Urinary bladder (tissue), 2 donors: Measurements from ENCODE around the gene ZNF12. TPM values are rescaled to one million over a fixed set of nuclear protein-coding genes. Genes with fewer than 3 reads are reported as not detected.

Experiments used
- polyA plus RNA-seq: library from polyadenylated mRNA; stranded (reverse); fragments of 200-250 nt; gene quantifications from one replicate; pipeline ENCODE4 v1.2.3, GENCODE V29; 2013
- total RNA-seq: library from RNA; depleted of rRNA; stranded (reverse); fragments of >200 nt; gene quantifications from one replicate; pipeline ENCODE4 v1.2.3, GENCODE V29; 2014
- donor health status: healthy.

Gene ZNF12
- total and polyA plus RNA-seq, 2 donors, result 12.8 to 48.9 TPM

Other genes starting within 250 kb of the ZNF12 start
- gene KDELR2, start 222.8 kb downstream of the ZNF12 start, total RNA-seq, result 341 TPM
- gene KDELR2, start 222.8 kb downstream of the ZNF12 start, polyA plus RNA-seq, result 85.9 TPM
- gene GRID2IP, start 155.5 kb downstream of the ZNF12 start, total RNA-seq, result 0.32 TPM
- gene GRID2IP, start 155.5 kb downstream of the ZNF12 start, polyA plus RNA-seq, result 0.13 TPM
- gene ZDHHC4, start 129.5 kb downstream of the ZNF12 start, total RNA-seq, result 52.0 TPM
- 54.6 TPM for gene ZDHHC4, start 129.5 kb downstream of the ZNF12 start, polyA plus RNA-seq
- gene INTS15, start 116.9 kb downstream of the ZNF12 start, total RNA-seq, result 11.6 TPM
- 24.6 TPM for gene INTS15, start 116.9 kb downstream of the ZNF12 start, polyA plus RNA-seq
- 6.6 TPM for gene ZNF853, start 91.3 kb downstream of the ZNF12 start, total RNA-seq
- 13.2 TPM for gene ZNF853, start 91.3 kb downstream of the ZNF12 start, polyA plus RNA-seq
- 11.6 TPM for gene ZNF316, start 69.6 kb downstream of the ZNF12 start, total RNA-seq
- 20.5 TPM for gene ZNF316, start 69.6 kb downstream of the ZNF12 start, polyA plus RNA-seq
- gene RSPH10B2, start 47.2 kb upstream of the ZNF12 start, total RNA-seq, result 0.53 TPM
- not detected for gene RSPH10B2, start 47.2 kb upstream of the ZNF12 start, polyA plus RNA-seq
- gene CCZ1B, start 119.3 kb upstream of the ZNF12 start, total RNA-seq, result 147 TPM
- 21.1 TPM for gene CCZ1B, start 119.3 kb upstream of the ZNF12 start, polyA plus RNA-seq